CD4-positive, CD25-positive, alpha-beta regulatory T cell (primary cell): Measurements from ENCODE around the gene NOTO. TPM values are rescaled to one million over a fixed set of nuclear protein-coding genes. Genes with fewer than 3 reads are reported as not detected.

ENCODE experiments used
- polyA plus RNA-seq, 4 donors: library from polyadenylated mRNA; unstranded; fragments of 300-500 nt; fragmentation: Illumina TruSeq; gene quantifications; one replicate each; pipeline ENCODE4 v1.2.3, GENCODE V29; 2021
- total RNA-seq: library from RNA; stranded (reverse); gene quantifications from one replicate; pipeline ENCODE4 v1.2.3, GENCODE V29; 2022

The NOTO gene
- total and polyA plus RNA-seq, 5 donors from 2014 or later = not detected

Other genes starting within 250 kb of the NOTO start
- gene SFXN5, start 130.9 kb upstream of the NOTO start, total RNA-seq = 8.0 TPM
- gene SFXN5, start 130.9 kb upstream of the NOTO start, polyA plus RNA-seq = 1 to 10 TPM; 1.0 to 2.0 (median 1.7) TPM
- 30.8 TPM for gene RAB11FIP5, start 89.6 kb upstream of the NOTO start, total RNA-seq
- 10 to 100 TPM; 15.4 to 24.0 (median 19.7) TPM for gene RAB11FIP5, start 89.6 kb upstream of the NOTO start, polyA plus RNA-seq
- gene SMYD5, start 11.7 kb downstream of the NOTO start, total RNA-seq = 30.3 TPM
- 10 to 100 TPM; 13.8 to 20.9 (median 17.7) TPM for gene SMYD5, start 11.7 kb downstream of the NOTO start, polyA plus RNA-seq
- 7.0 TPM for gene PRADC1, start 30.7 kb downstream of the NOTO start, total RNA-seq
- gene PRADC1, start 30.7 kb downstream of the NOTO start, polyA plus RNA-seq = 10 to 100 TPM; 29.0 to 35.3 (median 32.7) TPM
- gene CCT7, start 31.7 kb downstream of the NOTO start, total RNA-seq = 114 TPM
- gene CCT7, start 31.7 kb downstream of the NOTO start, polyA plus RNA-seq = 100 to 1,000 TPM; 239 to 287 (median 275) TPM
- 17.4 TPM for gene FBXO41, start 81.9 kb downstream of the NOTO start, total RNA-seq
- 1 to 10 TPM in 2 of 4 donors, under 1 TPM in 2; 0.51 to 1.1 (median 0.95) TPM for gene FBXO41, start 81.9 kb downstream of the NOTO start, polyA plus RNA-seq
- 0.69 TPM for gene EGR4, start 91.0 kb downstream of the NOTO start, total RNA-seq
- gene EGR4, start 91.0 kb downstream of the NOTO start, polyA plus RNA-seq = not detected
- gene ALMS1, start 183.3 kb downstream of the NOTO start, total RNA-seq = 29.3 TPM
- 1 to 10 TPM; 1.6 to 3.0 (median 2.6) TPM for gene ALMS1, start 183.3 kb downstream of the NOTO start, polyA plus RNA-seq